Endothelial cell of umbilical vein (primary cell): ENCODE results near the gene TMEM62. TPM values are rescaled to one million over a fixed set of nuclear protein-coding genes. Genes with fewer than 3 reads are reported as not detected.

ENCODE experiments used
- BruUV-seq: library from RNA; stranded (reverse); fragments of 400-500 nt; replicated peaks from 2 replicates; lab custom pipeline; 2021; lab: Mats Ljungman, UMichigan
- CTCF ChIA-PET: fragments of 300-600, 350-600 bp; sonication (Branson Sonifier 250); formaldehyde crosslinking; loops from one replicate; lab custom pipeline; 2021; ENCODE audit warnings: antibody characterized with exemption, inconsistent platforms; lab: Charles Lee
- POLR2A ChIA-PET: fragments of 300-600, 350-600 bp; sonication (Branson Sonifier 250); formaldehyde crosslinking; loops from one replicate; lab custom pipeline; 2021; ENCODE audit warnings: antibody characterized with exemption, inconsistent platforms; lab: Charles Lee
- DNase-seq: peaks from one replicate; pipeline ENCODE4 v3.0.0-alpha.2; 2011; ENCODE audit warnings: low read depth, low spot score
- FAIRE-seq: peaks from 2 replicates; lab custom pipeline; 2011; peaks lifted over from hg19 to GRCh38; lab: Jason Lieb, UNC
- H2AFZ ChIP-seq: 2 replicates; pipeline ENCODE4 v1.6.0; 2012; ENCODE audit warnings: low read depth, low read length, control low read depth, inconsistent platforms
- H3K27ac ChIP-seq: 2 replicates; pipeline ENCODE4 v1.5.1; 2011; ENCODE audit warnings: low read depth, mild to moderate bottlenecking, control low read depth, low read length, moderate library complexity; ENCODE audit not compliant: insufficient read depth
- H3K27me3 ChIP-seq, 2 experiments: 2 replicates each; pipeline versions ENCODE4 v1.6.0 to v1.6.1; 2011; ENCODE audit warnings: low read length in 2 of 2, mixed read lengths in 1 of 2; ENCODE audit not compliant: control insufficient read depth in 2 of 2, insufficient read depth in 2 of 2
- H3K36me3 ChIP-seq, 2 experiments: 2 replicates in 1 of 2; 3 replicates in 1 of 2; pipeline ENCODE4 v1.5.1; 2011; ENCODE audit warnings: low read length in 2 of 2, mild to moderate bottlenecking in 1 of 2, moderate library complexity in 1 of 2; ENCODE audit not compliant: control insufficient read depth in 2 of 2, insufficient read depth in 2 of 2; ENCODE audit errors: extremely low read depth in 1 of 2
- H3K4me1 ChIP-seq: 3 replicates; pipeline ENCODE4 v1.5.1; 2011; ENCODE audit warnings: mild to moderate bottlenecking, low read length; ENCODE audit not compliant: control insufficient read depth, insufficient read depth; ENCODE audit errors: extremely low read depth
- H3K4me2 ChIP-seq: 2 replicates; pipeline ENCODE4 v1.6.1; 2011; ENCODE audit warnings: low read length, control low read depth, mixed read lengths; ENCODE audit not compliant: insufficient read depth
- H3K4me3 ChIP-seq, 3 experiments: fragments of 200-600 bp in 1 of 3; sonication (generic), shearing (Covaris generic) in 1 of 3; replicated peaks in 1 of 3; 2 replicates each; pipeline ENCODE4 v1.5.1; 2011 to 2016; ENCODE audit warnings: control low read depth in 3 of 3, low read length in 3 of 3, mild to moderate bottlenecking in 2 of 3, inconsistent platforms in 1 of 3, low read depth in 1 of 3, moderate library complexity in 1 of 3; ENCODE audit not compliant: insufficient read depth in 1 of 3
- H3K79me2 ChIP-seq: 2 replicates; pipeline ENCODE4 v1.6.0; 2012; ENCODE audit warnings: low read length, inconsistent platforms; ENCODE audit not compliant: control insufficient read depth, insufficient read depth
- H3K9ac ChIP-seq: replicated peaks from 2 replicates; pipeline ENCODE3; 2011; ENCODE audit warnings: low read length, control low read depth; ENCODE audit not compliant: insufficient read depth; ENCODE audit errors: extremely low read depth
- H3K9me1 ChIP-seq: replicated peaks from 3 replicates; pipeline ENCODE4 v1.6.0; 2011; ENCODE audit warnings: mild to moderate bottlenecking, low read length; ENCODE audit not compliant: control insufficient read depth, insufficient read depth; ENCODE audit errors: extremely low read depth
- H3K9me3 ChIP-seq: replicated peaks from 2 replicates; pipeline ENCODE4 v1.5.1; 2012; ENCODE audit warnings: low read length, inconsistent platforms; ENCODE audit not compliant: control insufficient read depth, insufficient read depth
- H4K20me1 ChIP-seq: replicated peaks from 2 replicates; pipeline ENCODE3; 2011; ENCODE audit warnings: mild to moderate bottlenecking, low read length; ENCODE audit not compliant: control insufficient read depth, insufficient read depth; ENCODE audit errors: extremely low read depth
- EZH2 ChIP-seq: IDR thresholded peaks from 2 replicates; pipeline ENCODE4 v1.6.1; 2012; ENCODE audit warnings: borderline replicate concordance, low read depth, mild to moderate bottlenecking, moderate library complexity, low read length, inconsistent platforms; ENCODE audit not compliant: severe bottlenecking
- FOS ChIP-seq: IDR thresholded peaks from 2 replicates; pipeline ENCODE4 v1.6.1; 2011; ENCODE audit warnings: mild to moderate bottlenecking, low read length, moderate library complexity, borderline replicate concordance; ENCODE audit not compliant: insufficient read depth
- GATA2 ChIP-seq: IDR thresholded peaks from 2 replicates; pipeline ENCODE4 v1.7.0; 2011; ENCODE audit warnings: low read depth, mild to moderate bottlenecking, moderate library complexity, mixed read lengths, low read length; ENCODE audit not compliant: insufficient read length, insufficient read depth
- JUN ChIP-seq: IDR thresholded peaks from 2 replicates; pipeline ENCODE4 v1.6.1; 2011; ENCODE audit warnings: borderline replicate concordance, low read depth; ENCODE audit not compliant: insufficient read length, insufficient read depth
- MAX ChIP-seq: IDR thresholded peaks from 2 replicates; pipeline ENCODE4 v1.6.1; 2011; ENCODE audit not compliant: insufficient read depth, insufficient read length
- MYC ChIP-seq: IDR thresholded peaks from one replicate; pipeline ENCODE4 v1.6.1; 2011; ENCODE audit warnings: mild to moderate bottlenecking, low read depth, low read length
- POLR2A ChIP-seq: IDR thresholded peaks from 2 replicates; pipeline ENCODE4 v1.6.1; 2012; ENCODE audit warnings: low read depth, mild to moderate bottlenecking, control low read depth, low read length
- POLR2AphosphoS5 ChIP-seq: IDR thresholded peaks from 2 replicates; pipeline ENCODE4 v1.6.1; 2012; ENCODE audit warnings: low read depth, mild to moderate bottlenecking, control low read depth, low read length, moderate library complexity; ENCODE audit not compliant: insufficient read depth
- dilution Hi-C: fragments of 300-500 bp; cut with MboI; formaldehyde crosslinking; loops from one replicate; pipeline ENCODE4 v1.15.0; 2019; ENCODE audit warnings: low sequenced_read_pairs; ENCODE audit not compliant: extremely low pct_ligation_motif_present
- intact Hi-C: fragments of 100-400 bp; cut with micrococcal nuclease; formaldehyde crosslinking; loops from one replicate; pipeline ENCODE4 v1.10.0; 2022
- polyA plus RNA-seq, 4 experiments: library from polyadenylated mRNA; depleted of rRNA in 3 of 4; stranded (reverse) in 3 of 4; unstranded in 1 of 4; fragments of >200 nt; gene quantifications; 2 replicates each; pipeline versions ENCODE4 v1.2.1 to v1.2.3, GENCODE V29; 2011 to 2012; ENCODE audit warnings: missing spikeins in 1 of 4
- total RNA-seq: library from RNA; stranded (reverse); gene quantifications from 2 replicates; pipeline ENCODE4 v1.2.3, GENCODE V29; 2021
- TF ChIP-seq, protein P1 (sequence below), 2 donors: IDR thresholded peaks; 1 replicate in 1 of 2; 2 replicates in 1 of 2; pipeline ENCODE4 v1.5.1; 2011; ENCODE audit warnings: low read length in 2 of 2, mild to moderate bottlenecking in 2 of 2, moderate library complexity in 2 of 2, control low read depth in 1 of 2, inconsistent platforms in 1 of 2, low read depth in 1 of 2; ENCODE audit not compliant: insufficient read depth in 1 of 2; ENCODE audit errors: extremely low read depth in 1 of 2

TMEM62 gene
- total and polyA plus RNA-seq, 2 donors (not counting 3 experiments of a cell fraction or from before 2014, with no cell fraction given) = 10.4 to 22.2 TPM

DNA sequence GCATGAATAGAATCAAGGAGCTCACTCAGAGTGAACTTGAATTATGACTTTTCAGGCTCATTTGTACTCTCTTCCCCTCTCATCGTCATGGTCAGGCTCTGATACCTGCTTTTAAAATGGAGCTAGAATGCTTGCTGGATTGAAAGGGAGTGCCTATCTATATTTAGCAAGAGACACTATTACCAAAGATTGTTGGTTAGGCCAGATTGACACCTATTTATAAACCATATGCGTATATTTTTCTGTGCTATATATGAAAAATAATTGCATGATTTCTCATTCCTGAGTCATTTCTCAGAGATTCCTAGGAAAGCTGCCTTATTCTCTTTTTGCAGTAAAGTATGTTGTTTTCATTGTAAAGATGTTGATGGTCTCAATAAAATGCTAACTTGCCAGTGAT is 61.4 kb downstream of the TMEM62 start:
- H3K9ac ChIP-seq = no peak overlapping the region
- H3K79me2 ChIP-seq = no peaks in the 10 kb centered on the region
- intact Hi-C loops (no loop called here), dilution Hi-C loops (no loop called here)
- H3K27ac ChIP-seq = no peak overlapping the region
- H2AFZ ChIP-seq = no peak overlapping the region
- ChIA-PET POLR2A (no interaction called here), CTCF (interaction anchor here (1.3 to 4.6 kb wide), 6 partner anchors 8 to 104 kb away, joined by 3 to 46 read pairs (median 8); no protein-coding TSS in a partner anchor)
- H4K20me1 ChIP-seq = no peaks in the 10 kb centered on the region
- no peak for TF ChIP-seq MYC
- TF ChIP-seq FOS = no peak
- TF ChIP-seq GATA2 = no peak
- TF ChIP-seq, protein P1, sequence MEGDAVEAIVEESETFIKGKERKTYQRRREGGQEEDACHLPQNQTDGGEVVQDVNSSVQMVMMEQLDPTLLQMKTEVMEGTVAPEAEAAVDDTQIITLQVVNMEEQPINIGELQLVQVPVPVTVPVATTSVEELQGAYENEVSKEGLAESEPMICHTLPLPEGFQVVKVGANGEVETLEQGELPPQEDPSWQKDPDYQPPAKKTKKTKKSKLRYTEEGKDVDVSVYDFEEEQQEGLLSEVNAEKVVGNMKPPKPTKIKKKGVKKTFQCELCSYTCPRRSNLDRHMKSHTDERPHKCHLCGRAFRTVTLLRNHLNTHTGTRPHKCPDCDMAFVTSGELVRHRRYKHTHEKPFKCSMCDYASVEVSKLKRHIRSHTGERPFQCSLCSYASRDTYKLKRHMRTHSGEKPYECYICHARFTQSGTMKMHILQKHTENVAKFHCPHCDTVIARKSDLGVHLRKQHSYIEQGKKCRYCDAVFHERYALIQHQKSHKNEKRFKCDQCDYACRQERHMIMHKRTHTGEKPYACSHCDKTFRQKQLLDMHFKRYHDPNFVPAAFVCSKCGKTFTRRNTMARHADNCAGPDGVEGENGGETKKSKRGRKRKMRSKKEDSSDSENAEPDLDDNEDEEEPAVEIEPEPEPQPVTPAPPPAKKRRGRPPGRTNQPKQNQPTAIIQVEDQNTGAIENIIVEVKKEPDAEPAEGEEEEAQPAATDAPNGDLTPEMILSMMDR (IDR thresholded peaks at IDR 0.05; ENCODE audit: extremely low read depth in 1 of 2, insufficient read depth in 1 of 2, low read depth in 1 of 2, low read length in 2 of 2) = no peak
- TF ChIP-seq POLR2AphosphoS5 = no peak
- no peak for TF ChIP-seq POLR2A
- TF ChIP-seq EZH2 = no peak
- TF ChIP-seq MAX = no peak
- TF ChIP-seq JUN = no peak
- DNase-seq = no peak
- H3K4me2 ChIP-seq = no peak overlapping the region
- H3K27me3 ChIP-seq = no peaks in the 10 kb centered on the region
- no peaks in the 10 kb centered on the region for H3K9me1 ChIP-seq
- no TSS peak for BruUV-seq
- no peaks in the 10 kb centered on the region for H3K9me3 ChIP-seq
- H3K36me3 ChIP-seq = peaks cover 7 to 9% of the 10 kb centered on the region in 2 experiments
- peaks cover 11% of the 10 kb centered on the region for H3K4me1 ChIP-seq
- no peak overlapping the region for H3K4me3 ChIP-seq
- no peak for FAIRE-seq
